ENCODE results near the gene CD80.
"Not testable (repeated sequence)": the region's sequence is repeated elsewhere in the genome, so short reads cannot be mapped to it uniquely, and the experiment has no call there.

Gene CD80

GRCh38 chr3:119571230-119571629 is 11.8 kb upstream of the CD80 start:
- peak; percentile 19 for DNase-seq
- H3K9ac ChIP-seq (ENCODE audit: low read length): no peak overlapping the region
- no peak overlapping the region for H2BK15ac ChIP-seq (replicated peaks; ENCODE audit: low read depth)
- H4K8ac ChIP-seq (ENCODE audit: low read depth, low read length): no peak overlapping the region
- no peaks in the 10 kb centered on the region for H3K79me2 ChIP-seq (ENCODE audit: control insufficient read depth, insufficient read depth, low read length)
- no peak overlapping the region for H3K56ac ChIP-seq (ENCODE audit: low read length)
- H3K4me2 ChIP-seq (ENCODE audit: low read length): no peak overlapping the region
- WGBS (ENCODE audit: extremely low coverage, insufficient coverage, low lambda C conversion rate): no CpG with 5 or more reads among the region's 1 CpG
- H4K5ac ChIP-seq (ENCODE audit: low read length): no peak overlapping the region
- H3K79me1 ChIP-seq (ENCODE audit: low read length): no peaks in the 10 kb centered on the region
- H3K27me3 ChIP-seq (ENCODE audit: insufficient read depth, low read length, poor library complexity): no peaks in the 10 kb centered on the region
- no peak overlapping the region for H2BK120ac ChIP-seq (ENCODE audit: low read depth, low read length)
- no peak overlapping the region for H3K27ac ChIP-seq (ENCODE audit: low read depth, low read length)
- no peak overlapping the region for H2BK5ac ChIP-seq (ENCODE audit: low read length)
- no peak overlapping the region for H3K18ac ChIP-seq (ENCODE audit: low read length)
- no peak overlapping the region for H3K4me3 ChIP-seq (ENCODE audit: low read length)
- no peaks in the 10 kb centered on the region for H3K36me3 ChIP-seq (ENCODE audit: control insufficient read depth, insufficient read depth, low read length)
- no peak overlapping the region for H3K4ac ChIP-seq (ENCODE audit: low read depth, low read length)
- no peaks in the 10 kb centered on the region for H3K4me1 ChIP-seq (ENCODE audit: control insufficient read depth, low read depth, low read length)
- no peak overlapping the region for H3K23ac ChIP-seq (ENCODE audit: low read length)
- H2AK5ac ChIP-seq (ENCODE audit: low read length): no peak overlapping the region

GRCh38 chr3:119570229-119570628 is 10.8 kb upstream of the CD80 start:
- no peak overlapping the region for H2AK5ac ChIP-seq (ENCODE audit: low read length)
- H3K4me3 ChIP-seq (ENCODE audit: low read length): no peak overlapping the region
- no peak overlapping the region for H3K27ac ChIP-seq (ENCODE audit: low read depth, low read length)
- H3K18ac ChIP-seq (ENCODE audit: low read length): no peak overlapping the region
- H3K27me3 ChIP-seq (ENCODE audit: insufficient read depth, low read length, poor library complexity): no peaks in the 10 kb centered on the region
- H3K4me1 ChIP-seq (ENCODE audit: control insufficient read depth, low read depth, low read length): no peaks in the 10 kb centered on the region
- no peaks in the 10 kb centered on the region for H3K79me2 ChIP-seq (ENCODE audit: control insufficient read depth, insufficient read depth, low read length)
- H3K9ac ChIP-seq (ENCODE audit: low read length): no peak overlapping the region
- H3K56ac ChIP-seq (ENCODE audit: low read length): no peak overlapping the region
- no peak overlapping the region for H2BK120ac ChIP-seq (ENCODE audit: low read depth, low read length)
- no peak overlapping the region for H4K5ac ChIP-seq (ENCODE audit: low read length)
- no peaks in the 10 kb centered on the region for H3K79me1 ChIP-seq (ENCODE audit: low read length)
- no peak overlapping the region for H2BK15ac ChIP-seq (replicated peaks; ENCODE audit: low read depth)
- H3K23ac ChIP-seq (ENCODE audit: low read length): no peak overlapping the region
- no CpG with 5 or more reads among the region's 5 CpGs for WGBS (ENCODE audit: extremely low coverage, insufficient coverage, low lambda C conversion rate)
- no peak overlapping the region for H4K8ac ChIP-seq (ENCODE audit: low read depth, low read length)
- DNase-seq: no peak
- no peaks in the 10 kb centered on the region for H3K36me3 ChIP-seq (ENCODE audit: control insufficient read depth, insufficient read depth, low read length)
- H3K4ac ChIP-seq (ENCODE audit: low read depth, low read length): no peak overlapping the region
- H3K4me2 ChIP-seq (ENCODE audit: low read length): no peak overlapping the region
- H2BK5ac ChIP-seq (ENCODE audit: low read length): no peak overlapping the region

GRCh38 chr3:119569156-119569555 is 9.7 kb upstream of the CD80 start:
- no peaks in the 10 kb centered on the region for H3K27me3 ChIP-seq (ENCODE audit: insufficient read depth, low read length, poor library complexity)
- H3K4me3 ChIP-seq (ENCODE audit: low read length): no peak overlapping the region
- H3K4ac ChIP-seq (ENCODE audit: low read depth, low read length): no peak overlapping the region
- no peak overlapping the region for H3K56ac ChIP-seq (ENCODE audit: low read length)
- H2AK5ac ChIP-seq (ENCODE audit: low read length): no peak overlapping the region
- no peak overlapping the region for H2BK120ac ChIP-seq (ENCODE audit: low read depth, low read length)
- H2BK5ac ChIP-seq (ENCODE audit: low read length): no peak overlapping the region
- no peak for DNase-seq
- H3K36me3 ChIP-seq (ENCODE audit: control insufficient read depth, insufficient read depth, low read length): no peaks in the 10 kb centered on the region
- no peak overlapping the region for H3K9ac ChIP-seq (ENCODE audit: low read length)
- H3K4me2 ChIP-seq (ENCODE audit: low read length): no peak overlapping the region
- no peak overlapping the region for H4K5ac ChIP-seq (ENCODE audit: low read length)
- no peaks in the 10 kb centered on the region for H3K79me2 ChIP-seq (ENCODE audit: control insufficient read depth, insufficient read depth, low read length)
- H3K79me1 ChIP-seq (ENCODE audit: low read length): no peaks in the 10 kb centered on the region
- H4K8ac ChIP-seq (ENCODE audit: low read depth, low read length): no peak overlapping the region
- H3K18ac ChIP-seq (ENCODE audit: low read length): no peak overlapping the region
- H3K23ac ChIP-seq (ENCODE audit: low read length): no peak overlapping the region
- no peak overlapping the region for H2BK15ac ChIP-seq (replicated peaks; ENCODE audit: low read depth)
- no CpG with 5 or more reads among the region's 4 CpGs for WGBS (ENCODE audit: extremely low coverage, insufficient coverage, low lambda C conversion rate)
- no peaks in the 10 kb centered on the region for H3K4me1 ChIP-seq (ENCODE audit: control insufficient read depth, low read depth, low read length)
- H3K27ac ChIP-seq (ENCODE audit: low read depth, low read length): no peak overlapping the region

GRCh38 chr3:119563334-119563733 is 3.9 kb upstream of the CD80 start:
- DNase-seq; H3K27me3 ChIP-seq (ENCODE audit: insufficient read depth, low read length, poor library complexity); H2BK5ac ChIP-seq (ENCODE audit: low read length); H3K79me2 ChIP-seq (ENCODE audit: control insufficient read depth, insufficient read depth, low read length); H3K4me3 ChIP-seq (ENCODE audit: low read length); H2BK15ac ChIP-seq (replicated peaks; ENCODE audit: low read depth); H2AK5ac ChIP-seq (ENCODE audit: low read length); H3K79me1 ChIP-seq (ENCODE audit: low read length); H3K4me1 ChIP-seq (ENCODE audit: control insufficient read depth, low read depth, low read length); H2BK120ac ChIP-seq (ENCODE audit: low read depth, low read length); H4K5ac ChIP-seq (ENCODE audit: low read length); H3K4me2 ChIP-seq (ENCODE audit: low read length); H3K18ac ChIP-seq (ENCODE audit: low read length); H4K8ac ChIP-seq (ENCODE audit: low read depth, low read length); H3K27ac ChIP-seq (ENCODE audit: low read depth, low read length); H3K9ac ChIP-seq (ENCODE audit: low read length); H3K4ac ChIP-seq (ENCODE audit: low read depth, low read length); H3K56ac ChIP-seq (ENCODE audit: low read length); H3K36me3 ChIP-seq (ENCODE audit: control insufficient read depth, insufficient read depth, low read length); H3K23ac ChIP-seq (ENCODE audit: low read length): not testable (repeated sequence)
- WGBS (ENCODE audit: extremely low coverage, insufficient coverage, low lambda C conversion rate): no CpG with 5 or more reads among the region's 2 CpGs

GRCh38 chr3:119562307-119562961 is 3.0 kb upstream of the CD80 start:
- no peak for DNase-seq
- H3K4ac ChIP-seq (ENCODE audit: low read depth, low read length): no peak overlapping the region
- H3K27me3 ChIP-seq (ENCODE audit: insufficient read depth, low read length, poor library complexity): no peaks in the 10 kb centered on the region
- no peaks in the 10 kb centered on the region for H3K36me3 ChIP-seq (ENCODE audit: control insufficient read depth, insufficient read depth, low read length)
- WGBS (ENCODE audit: extremely low coverage, insufficient coverage, low lambda C conversion rate): no CpG with 5 or more reads among the region's 6 CpGs
- no peak overlapping the region for H3K4me2 ChIP-seq (ENCODE audit: low read length)
- no peak overlapping the region for H3K4me3 ChIP-seq (ENCODE audit: low read length)
- H3K79me2 ChIP-seq (ENCODE audit: control insufficient read depth, insufficient read depth, low read length): no peaks in the 10 kb centered on the region
- no peak overlapping the region for H3K9ac ChIP-seq (ENCODE audit: low read length)
- H4K5ac ChIP-seq (ENCODE audit: low read length): no peak overlapping the region
- no peaks in the 10 kb centered on the region for H3K79me1 ChIP-seq (ENCODE audit: low read length)
- H3K23ac ChIP-seq (ENCODE audit: low read length): no peak overlapping the region
- no peak overlapping the region for H3K56ac ChIP-seq (ENCODE audit: low read length)
- H2BK120ac ChIP-seq (ENCODE audit: low read depth, low read length): no peak overlapping the region
- H2BK5ac ChIP-seq (ENCODE audit: low read length): no peak overlapping the region
- H2AK5ac ChIP-seq (ENCODE audit: low read length): no peak overlapping the region
- H4K8ac ChIP-seq (ENCODE audit: low read depth, low read length): no peak overlapping the region
- no peak overlapping the region for H3K27ac ChIP-seq (ENCODE audit: low read depth, low read length)
- H3K4me1 ChIP-seq (ENCODE audit: control insufficient read depth, low read depth, low read length): no peaks in the 10 kb centered on the region
- H2BK15ac ChIP-seq (replicated peaks; ENCODE audit: low read depth): no peak overlapping the region
- no peak overlapping the region for H3K18ac ChIP-seq (ENCODE audit: low read length)

- no CpG with 5 or more reads among the region's 5 CpGs for WGBS (ENCODE audit: extremely low coverage, insufficient coverage, low lambda C conversion rate)
- H4K5ac ChIP-seq (ENCODE audit: low read length): no peak overlapping the region
- no peak overlapping the region for H2AK5ac ChIP-seq (ENCODE audit: low read length)
- no peak overlapping the region for H3K27ac ChIP-seq (ENCODE audit: low read depth, low read length)
- no peaks in the 10 kb centered on the region for H3K36me3 ChIP-seq (ENCODE audit: control insufficient read depth, insufficient read depth, low read length)
- no peaks in the 10 kb centered on the region for H3K79me1 ChIP-seq (ENCODE audit: low read length)
- H3K4me2 ChIP-seq (ENCODE audit: low read length): no peak overlapping the region
- H3K23ac ChIP-seq (ENCODE audit: low read length): no peak overlapping the region
- H3K4ac ChIP-seq (ENCODE audit: low read depth, low read length): no peak overlapping the region
- no peak overlapping the region for H3K56ac ChIP-seq (ENCODE audit: low read length)
- no peak overlapping the region for H2BK15ac ChIP-seq (replicated peaks; ENCODE audit: low read depth)
- no peak overlapping the region for H2BK120ac ChIP-seq (ENCODE audit: low read depth, low read length)
- no peak overlapping the region for H3K9ac ChIP-seq (ENCODE audit: low read length)
- no peak for DNase-seq
- H4K8ac ChIP-seq (ENCODE audit: low read depth, low read length): no peak overlapping the region
- H2BK5ac ChIP-seq (ENCODE audit: low read length): no peak overlapping the region
- H3K27me3 ChIP-seq (ENCODE audit: insufficient read depth, low read length, poor library complexity): no peaks in the 10 kb centered on the region
- H3K4me3 ChIP-seq (ENCODE audit: low read length): no peak overlapping the region
- H3K4me1 ChIP-seq (ENCODE audit: control insufficient read depth, low read depth, low read length): no peaks in the 10 kb centered on the region
- no peak overlapping the region for H3K18ac ChIP-seq (ENCODE audit: low read length)
- H3K79me2 ChIP-seq (ENCODE audit: control insufficient read depth, insufficient read depth, low read length): no peaks in the 10 kb centered on the region
Measured at GRCh38 chr3:119560160-119560559, 746 bp upstream of the CD80 start.

Measured in mesendoderm (in vitro differentiated cells).